ENCODE data around the gene SOBP.

SOBP gene

DNA sequence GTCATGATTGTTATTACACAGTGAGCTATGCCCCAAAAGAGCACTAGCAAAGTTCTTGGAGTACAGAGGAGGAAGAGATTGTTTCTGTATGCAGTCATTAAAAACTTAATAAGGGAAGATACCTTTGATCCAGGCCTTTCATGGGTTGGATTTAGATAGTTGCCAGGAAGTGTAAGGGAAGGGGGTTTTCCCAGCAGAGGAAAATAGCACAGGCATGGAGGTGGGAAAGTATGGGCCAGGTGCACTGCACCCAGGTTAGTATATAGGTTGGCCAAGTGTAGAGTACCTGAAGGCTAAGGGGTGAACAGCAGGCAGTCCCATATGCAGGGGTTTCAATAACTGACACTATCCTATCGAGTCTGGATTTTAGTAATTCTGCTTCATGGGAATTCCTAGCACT is 101.4 kb downstream of the SOBP start:
- DNase-seq = no peak

GRCh38 chr6:107592806-107593205 is 102.9 kb downstream of the SOBP start:
- DNase-seq = no peak

- no peak for DNase-seq
Observed at GRCh38 chr6:107594736-107595135, 104.8 kb downstream of the SOBP start.

DNA sequence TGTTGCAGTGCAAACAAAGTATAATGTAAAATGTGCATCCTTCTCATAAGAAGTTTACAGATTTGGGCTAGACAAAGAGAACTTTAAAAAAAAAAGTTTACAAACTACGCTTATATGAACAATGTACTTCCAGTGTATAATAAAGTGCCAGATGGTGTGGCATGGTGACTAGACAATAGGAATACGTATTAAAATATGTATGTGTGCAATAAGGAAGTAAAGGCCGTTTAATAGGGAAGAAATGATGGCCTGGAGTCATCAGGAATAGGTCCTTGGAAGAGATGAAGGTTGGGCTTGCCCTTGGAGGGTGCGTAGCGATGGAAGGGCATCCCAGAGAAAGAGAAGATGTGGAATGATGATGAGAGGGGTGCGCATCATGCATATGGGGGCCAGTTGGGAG is 108.2 kb downstream of the SOBP start:
- DNase-seq = no peak

DNA sequence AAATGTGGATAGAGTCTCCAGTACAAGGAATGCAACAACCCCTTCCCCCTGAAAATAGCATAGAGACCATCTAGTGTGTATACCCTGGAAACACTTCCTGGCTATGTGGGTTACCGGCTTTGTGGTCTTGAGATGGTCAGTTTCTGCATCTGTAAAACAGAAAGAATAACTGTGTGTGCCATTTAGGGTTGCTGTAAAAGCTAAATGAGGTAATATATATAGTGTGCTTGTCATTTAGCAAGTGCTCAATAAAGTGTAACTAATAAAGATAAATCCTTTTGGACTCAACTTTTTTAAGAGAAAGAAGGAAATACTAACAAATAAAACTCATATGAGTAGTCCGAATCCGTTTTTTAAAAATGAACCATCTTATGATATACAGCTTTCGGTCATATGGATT is 109.1 kb downstream of the SOBP start:
- DNase-seq = no peak

DNA sequence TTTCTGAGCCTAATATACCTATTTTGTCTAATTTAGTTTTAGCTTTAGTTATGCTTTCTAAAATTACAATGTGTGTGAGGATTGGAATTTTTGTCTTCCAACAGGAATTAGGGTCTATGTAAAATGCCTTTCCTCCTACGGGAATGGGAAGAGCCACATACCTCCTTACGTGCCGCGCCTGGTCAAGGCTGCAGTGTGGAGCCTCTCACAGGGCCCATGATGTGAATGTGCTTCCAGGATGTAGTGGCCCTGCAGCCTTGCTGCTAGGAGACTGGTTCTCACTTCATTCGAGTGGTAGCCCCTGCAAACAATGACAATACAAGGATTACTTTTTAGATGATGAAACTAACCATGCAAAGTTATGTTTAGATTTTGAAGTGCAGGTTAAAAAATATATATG is 110.2 kb downstream of the SOBP start:
- DNase-seq = no peak

DNA sequence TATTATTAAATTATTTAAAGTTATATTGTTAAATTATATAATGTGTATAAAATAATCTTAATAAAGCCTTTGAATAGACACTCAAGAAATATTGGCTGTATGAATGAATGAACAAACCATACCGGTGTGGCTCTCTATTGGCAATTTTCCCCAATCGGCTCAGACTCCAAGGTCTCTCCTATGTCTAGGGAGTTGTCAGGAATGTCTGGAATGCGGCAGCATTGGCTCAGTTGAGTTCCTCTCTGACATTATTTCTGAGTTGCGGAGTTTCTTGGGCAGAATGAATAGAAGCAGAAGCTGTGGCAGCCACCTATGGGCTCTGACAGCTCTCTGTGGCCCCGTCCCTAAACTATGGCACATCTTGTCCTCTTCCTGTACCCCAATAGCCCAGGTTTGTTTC is 111.0 kb downstream of the SOBP start:
- no peak for DNase-seq

DNA sequence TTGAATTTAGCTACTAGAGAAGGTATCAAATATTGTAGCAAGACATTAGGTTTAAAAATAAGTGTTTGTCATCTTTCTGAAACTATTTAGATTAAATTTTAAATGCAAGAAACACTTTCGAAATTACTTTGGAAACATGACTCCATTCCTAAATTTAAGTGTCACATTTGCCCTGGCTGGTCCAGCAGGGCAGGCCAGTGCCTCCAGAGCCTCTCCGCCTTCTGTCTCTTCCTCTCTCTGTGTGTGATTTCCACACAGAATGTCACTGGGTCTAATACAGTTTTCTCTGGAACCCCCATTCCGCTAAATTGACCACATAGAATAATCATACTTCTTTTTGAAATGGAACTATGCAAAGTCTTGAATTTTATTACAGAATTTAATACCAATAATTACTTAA is 111.5 kb downstream of the SOBP start:
- no peak for DNase-seq

- DNase-seq = no peak
Observed at GRCh38 chr6:107602321-107603005, 112.5 kb downstream of the SOBP start.

DNA sequence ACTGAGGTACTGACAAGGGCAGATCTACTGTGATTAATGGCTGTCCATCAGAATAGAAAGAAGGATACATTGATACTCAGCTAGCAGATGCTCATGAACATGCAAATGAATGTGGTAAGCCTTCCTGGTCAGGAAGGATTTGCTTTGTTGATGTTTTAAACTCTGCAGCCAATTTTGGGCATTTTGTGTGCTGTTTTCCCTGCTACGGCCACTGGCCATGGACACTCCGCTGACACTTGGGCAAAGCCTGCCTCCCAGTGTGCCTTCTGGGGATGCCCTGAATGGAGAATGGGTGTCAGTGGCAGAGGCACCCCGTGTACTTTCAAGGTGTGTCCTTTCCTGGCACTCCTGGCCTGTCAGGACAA is 113.1 kb downstream of the SOBP start:
- no peak for DNase-seq

DNA sequence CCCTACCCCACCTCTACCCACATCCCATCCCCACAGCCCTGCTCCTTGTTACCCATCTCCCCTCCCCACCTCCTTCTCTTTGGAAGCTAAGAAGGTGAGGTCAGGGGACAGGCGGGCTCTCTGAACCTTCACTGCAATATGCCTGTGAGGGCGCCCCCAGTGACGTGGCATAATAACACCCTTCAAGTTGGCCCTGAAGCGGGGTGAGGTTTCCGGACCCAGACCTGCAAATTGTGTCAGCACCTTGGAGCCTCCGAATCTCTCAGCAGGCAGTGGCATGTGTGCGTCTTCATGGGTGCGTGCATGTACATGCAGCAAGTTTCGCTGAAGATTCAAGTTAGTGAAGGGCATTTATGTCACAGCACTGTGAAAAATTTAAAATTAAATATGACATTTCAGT is 114.6 kb downstream of the SOBP start:
- DNase-seq = no peak

GRCh38 chr6:107606407-107606806 is 116.5 kb downstream of the SOBP start:
- DNase-seq = no peak

DNA sequence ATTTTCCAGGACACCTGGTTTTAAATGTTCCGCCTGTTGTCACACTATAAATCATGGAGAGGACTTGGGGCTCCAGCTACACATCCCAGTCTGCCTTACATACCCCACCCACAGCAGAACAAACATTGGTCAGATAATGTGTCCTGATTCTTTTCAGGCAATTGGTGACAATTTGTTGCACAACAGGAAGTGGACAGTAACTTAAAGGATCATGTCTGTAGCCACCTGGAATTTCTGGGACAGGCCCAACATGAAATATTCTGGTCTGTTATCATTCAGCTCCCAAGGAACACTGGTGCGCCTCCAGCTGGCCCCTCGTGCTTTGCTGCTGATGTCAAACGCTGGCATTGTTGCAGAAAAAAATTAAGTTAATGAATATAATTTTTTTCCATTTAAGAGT is 117.2 kb downstream of the SOBP start:
- DNase-seq = no peak

GRCh38 chr6:107611094-107611810 is 121.3 kb downstream of the SOBP start:
- no peak for DNase-seq

GRCh38 chr6:107612762-107613415 is 123.0 kb downstream of the SOBP start:
- no peak for DNase-seq

- no peak for DNase-seq
Observed at GRCh38 chr6:107613651-107614379, 123.9 kb downstream of the SOBP start.

DNA sequence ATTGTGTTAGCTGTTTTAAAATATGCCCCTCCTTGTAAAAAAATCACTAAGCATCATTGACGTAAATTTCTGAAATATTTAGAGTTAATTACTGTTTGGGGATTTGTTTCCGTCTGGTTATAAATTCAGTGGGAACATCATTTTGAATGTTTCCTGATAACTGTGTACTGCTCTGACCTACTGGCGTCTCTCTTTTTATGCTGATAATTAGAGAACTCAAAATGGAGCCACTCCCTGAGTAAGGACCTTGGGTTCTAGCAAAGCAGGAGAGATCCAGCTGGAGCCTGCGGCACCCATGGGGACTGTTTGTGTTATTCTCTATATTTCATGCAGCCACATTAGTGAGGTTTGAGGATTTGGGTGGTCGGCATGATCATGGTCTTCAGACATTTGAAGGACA is 124.9 kb downstream of the SOBP start:
- no peak for DNase-seq

DNA sequence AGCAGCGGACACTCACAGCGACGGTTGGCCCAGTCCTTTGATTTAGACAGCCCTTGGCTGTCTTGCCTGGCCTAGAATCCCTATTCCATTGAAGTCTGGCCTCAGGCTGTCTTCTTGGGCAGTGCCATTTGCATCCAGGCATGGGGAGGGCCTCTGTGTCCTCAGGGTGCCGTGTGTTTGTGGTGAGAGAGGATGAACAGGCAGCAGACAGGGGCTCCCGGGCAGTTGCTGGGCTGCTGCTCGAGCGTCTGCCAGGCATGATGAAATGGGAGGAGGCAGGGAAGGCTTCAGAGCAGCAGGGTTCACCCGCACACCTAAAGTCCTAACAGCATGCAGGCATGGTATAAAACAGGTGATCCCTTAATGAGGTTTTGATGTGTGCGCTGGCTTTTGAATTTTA is 126.9 kb downstream of the SOBP start:
- DNase-seq = no peak

DNA sequence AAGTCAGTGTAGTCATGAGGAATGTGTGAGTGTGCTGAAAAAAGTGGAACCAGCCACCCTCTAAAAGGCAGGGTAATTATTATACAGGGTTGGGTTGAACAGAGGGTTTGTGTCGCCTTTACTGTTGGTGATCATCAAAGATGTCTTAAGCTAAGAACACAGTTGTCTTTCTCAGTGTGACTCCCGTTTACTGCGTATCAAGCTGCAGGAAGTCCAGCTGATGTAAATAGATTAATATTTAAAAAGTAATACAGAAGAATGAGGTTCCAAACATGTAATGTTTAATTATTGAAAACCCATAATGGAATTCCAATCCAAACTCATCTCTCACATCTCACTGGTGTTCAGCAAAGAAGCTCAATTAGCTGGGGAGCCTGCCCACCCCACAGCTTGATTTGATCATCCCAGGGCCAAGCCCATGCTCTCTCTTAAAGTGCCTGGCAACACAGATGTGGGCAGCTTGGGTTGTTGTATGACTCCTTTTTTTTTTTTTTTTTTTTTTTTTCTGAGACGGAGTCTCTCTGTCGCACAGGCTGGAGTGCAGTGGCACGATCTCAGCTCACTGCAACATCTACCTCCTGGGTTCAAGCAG is 127.5 kb downstream of the SOBP start:
- DNase-seq = no peak

- DNase-seq = peak; percentile 5
Observed at GRCh38 chr6:107618672-107619071, 128.8 kb downstream of the SOBP start.

GRCh38 chr6:107620732-107621131 is 130.8 kb downstream of the SOBP start:
- no peak for DNase-seq

GRCh38 chr6:107621229-107621937 is 131.5 kb downstream of the SOBP start:
- no peak for DNase-seq

DNA sequence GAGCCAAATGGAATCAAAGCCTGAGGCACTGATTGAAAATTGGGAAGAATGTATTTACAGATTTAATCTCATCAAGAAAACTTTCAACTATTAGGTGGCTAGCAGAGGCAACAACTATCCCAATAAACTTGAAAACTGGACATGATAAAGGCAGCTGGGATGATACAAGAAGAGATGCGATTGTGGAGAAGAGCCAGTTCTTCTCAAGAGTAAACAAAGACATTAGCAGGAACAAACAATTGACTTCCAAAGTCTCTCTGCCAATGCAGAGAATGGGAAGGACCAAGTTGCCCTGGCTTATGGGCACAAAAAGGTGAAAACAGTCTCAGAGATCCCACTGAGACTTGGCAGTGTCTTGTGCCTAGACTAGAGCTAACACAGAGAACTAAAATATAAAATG is 132.4 kb downstream of the SOBP start:
- no peak for DNase-seq
